GM19351 (cell line): ENCODE results near the gene YAF2.
"Not testable (repeated sequence)": the region's sequence is repeated elsewhere in the genome, so short reads cannot be mapped to it uniquely, and the experiment has no call there.

Experiments used
- ATAC-seq: cut with Tn5 transposase; IDR thresholded peaks from one replicate; pipeline ENCODE4 v1.9.1; 2021; ENCODE audit warnings: mild to moderate bottlenecking, moderate library complexity; ENCODE audit not compliant: unreplicated experiment

YAF2 gene

DNA sequence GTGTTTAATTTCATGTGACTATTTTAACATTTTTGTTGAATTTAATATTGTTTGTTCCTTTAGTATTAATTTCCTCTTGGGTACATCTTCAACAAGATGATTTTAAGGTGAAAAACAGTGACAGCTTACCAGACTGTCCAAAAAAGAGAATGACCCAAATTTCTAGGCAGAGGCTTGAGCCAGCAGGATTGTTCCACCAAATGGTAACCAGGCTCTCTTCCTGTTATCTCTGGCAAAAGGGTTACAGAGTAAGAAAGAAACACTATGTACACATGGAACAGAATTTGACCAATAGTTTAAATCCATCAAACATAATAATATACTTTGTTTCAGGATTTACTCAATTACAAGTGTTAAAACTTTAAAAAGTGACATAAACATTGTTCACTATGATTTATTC is 39.0 kb downstream of the YAF2 start:
- no peak for ATAC-seq

DNA sequence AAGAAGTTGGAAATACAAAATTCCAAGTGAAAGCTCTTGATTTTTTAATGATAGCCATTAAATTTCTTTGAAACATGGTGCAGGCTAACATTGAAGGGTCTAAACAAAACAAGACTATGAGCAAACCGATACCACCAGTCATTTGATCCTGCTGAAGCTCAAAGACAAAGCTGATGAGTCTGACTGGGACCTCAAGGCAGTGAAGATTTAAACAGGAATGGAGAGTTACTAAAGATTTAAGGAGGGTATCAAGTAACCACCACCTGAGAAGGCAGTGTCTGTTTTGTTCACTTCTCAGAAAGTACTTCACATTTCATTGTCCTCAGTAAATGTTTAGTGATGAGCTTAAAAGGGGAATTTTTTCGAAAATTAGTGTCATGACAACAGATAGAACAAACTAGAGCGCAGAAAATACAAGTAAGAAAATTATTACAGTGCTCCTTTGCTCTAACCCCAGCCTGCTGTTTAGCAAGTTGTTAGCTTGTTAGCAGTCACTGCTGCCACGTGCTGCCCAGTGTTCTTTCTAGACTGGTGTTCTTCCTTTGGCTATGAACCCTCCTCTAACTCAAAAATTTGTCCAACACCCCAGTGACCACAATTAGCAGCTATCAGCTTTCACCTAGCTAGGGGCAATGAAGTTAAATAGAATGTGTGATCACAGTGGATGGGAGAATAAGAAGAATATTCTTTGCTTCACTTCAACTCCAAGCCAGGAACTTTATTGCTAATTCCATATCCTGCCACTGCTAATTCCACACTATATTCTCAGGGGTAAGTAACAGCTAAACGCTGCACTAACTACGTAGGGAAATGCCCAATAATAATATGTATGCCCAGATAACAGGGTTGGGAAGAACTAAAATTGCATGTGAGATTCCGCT is 41.1 kb downstream of the YAF2 start:
- ATAC-seq: no peak

DNA sequence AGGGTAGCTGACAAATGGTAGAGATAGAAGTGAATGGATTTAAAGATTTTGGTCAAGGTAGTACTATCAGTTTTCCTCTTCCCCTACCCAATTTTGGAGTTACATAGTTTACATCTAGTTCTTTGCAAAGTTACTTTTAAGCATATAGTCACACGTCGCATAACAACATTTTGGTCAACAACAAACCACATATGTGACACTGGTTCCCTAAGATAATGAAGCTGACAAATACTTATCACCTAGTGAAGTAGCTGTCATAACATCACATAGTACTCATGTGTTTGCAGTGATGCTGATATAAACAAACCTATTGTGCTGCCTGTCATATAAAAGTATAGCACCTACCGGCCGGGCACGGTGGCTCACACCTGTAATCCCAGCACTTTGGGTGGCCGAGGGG is 45.4 kb downstream of the YAF2 start:
- ATAC-seq: no peak

DNA sequence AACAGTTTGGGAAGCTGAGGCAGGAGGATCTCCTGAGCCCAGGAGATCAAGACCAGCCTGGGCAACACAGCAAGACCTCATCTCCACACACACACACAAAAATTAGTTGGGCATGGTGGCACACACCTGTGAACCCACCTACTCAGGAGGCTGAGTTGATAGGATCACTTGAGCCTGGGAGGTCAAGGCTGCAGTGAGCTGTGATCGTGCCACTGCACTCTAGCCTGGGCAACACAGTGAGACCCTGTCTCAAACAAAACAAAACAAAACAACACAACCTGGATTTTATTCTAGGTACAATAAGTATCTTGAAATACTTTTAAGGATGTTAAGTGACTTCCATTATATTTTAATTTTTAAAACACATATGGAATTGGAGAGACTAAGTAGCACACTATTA is 45.8 kb downstream of the YAF2 start:
- no peak for ATAC-seq

DNA sequence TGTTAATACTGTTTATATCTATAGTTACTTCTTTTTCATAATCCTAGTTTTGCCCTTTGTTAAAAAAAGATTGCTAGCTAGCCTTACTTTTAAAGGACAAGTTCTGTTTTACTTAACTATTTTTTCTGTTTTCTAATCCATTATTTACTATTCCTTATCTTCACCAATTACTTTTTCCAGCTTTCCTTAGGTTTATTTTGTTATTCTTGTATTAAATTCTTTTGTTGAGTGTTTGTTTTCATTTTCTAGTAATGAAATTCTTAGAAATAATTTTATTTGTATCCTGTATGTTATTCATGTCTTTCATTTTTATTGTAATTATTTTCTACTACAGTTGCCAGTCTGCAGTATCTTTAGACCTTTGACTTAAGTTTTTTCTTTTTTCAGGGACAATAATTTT is 47.7 kb downstream of the YAF2 start:
- no peak for ATAC-seq

DNA sequence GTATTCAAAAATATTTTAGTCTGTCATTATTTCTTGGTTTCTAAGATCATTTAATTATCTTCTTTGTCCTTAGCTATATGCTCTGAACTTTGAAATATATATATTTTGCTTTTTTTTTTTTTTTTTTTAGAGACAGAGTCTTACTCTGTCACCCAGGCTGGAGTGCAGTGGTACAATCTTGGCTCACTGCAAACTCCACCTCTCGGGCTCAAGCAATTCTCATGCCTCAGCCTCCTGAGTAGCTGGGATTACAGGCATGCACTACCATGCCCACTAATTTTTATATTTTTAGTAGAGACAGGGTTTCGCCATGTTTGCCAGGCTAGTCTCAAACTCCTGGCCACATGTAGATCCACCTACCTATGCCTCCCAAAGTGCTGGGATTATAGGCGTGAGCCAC is 49.8 kb downstream of the YAF2 start:
- ATAC-seq: not testable (repeated sequence)

DNA sequence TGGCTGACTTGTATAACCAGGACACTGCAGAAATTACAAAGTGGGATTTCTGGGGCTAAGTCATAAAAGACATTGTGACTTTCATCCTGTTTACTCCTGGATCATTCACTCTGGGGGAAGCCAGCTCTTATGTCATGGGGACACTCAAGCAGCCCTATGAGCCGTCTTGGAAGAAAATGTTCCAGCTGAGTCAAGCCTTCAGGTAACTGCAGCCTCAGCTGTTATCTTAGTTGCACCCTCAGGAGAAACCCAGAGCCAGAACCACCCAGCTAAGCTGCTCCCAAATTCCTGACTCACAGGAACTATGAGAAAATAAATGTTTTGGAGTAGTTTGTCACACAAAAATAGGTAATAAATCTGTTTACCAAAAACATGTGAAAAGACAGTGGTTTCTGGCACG is 50.2 kb downstream of the YAF2 start:
- ATAC-seq: no peak

DNA sequence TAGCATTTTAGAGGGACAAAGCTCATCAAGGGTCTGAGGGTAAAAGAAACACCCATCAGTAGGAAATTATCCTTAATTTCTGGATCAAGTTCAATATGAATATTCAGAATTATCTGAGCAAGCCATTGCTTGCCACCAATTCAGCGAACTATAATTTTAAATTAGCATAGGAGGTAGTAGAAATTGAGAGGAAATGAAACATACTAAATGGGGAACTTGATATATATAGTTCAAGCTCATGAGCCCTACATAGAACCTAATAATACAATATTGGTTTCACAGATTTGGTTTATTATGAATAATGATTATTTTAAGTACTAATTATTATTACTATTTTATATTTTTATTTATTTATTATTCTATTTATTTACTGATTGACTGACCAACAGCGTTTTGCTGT is 51.3 kb downstream of the YAF2 start:
- peak; percentile 86 for ATAC-seq

DNA sequence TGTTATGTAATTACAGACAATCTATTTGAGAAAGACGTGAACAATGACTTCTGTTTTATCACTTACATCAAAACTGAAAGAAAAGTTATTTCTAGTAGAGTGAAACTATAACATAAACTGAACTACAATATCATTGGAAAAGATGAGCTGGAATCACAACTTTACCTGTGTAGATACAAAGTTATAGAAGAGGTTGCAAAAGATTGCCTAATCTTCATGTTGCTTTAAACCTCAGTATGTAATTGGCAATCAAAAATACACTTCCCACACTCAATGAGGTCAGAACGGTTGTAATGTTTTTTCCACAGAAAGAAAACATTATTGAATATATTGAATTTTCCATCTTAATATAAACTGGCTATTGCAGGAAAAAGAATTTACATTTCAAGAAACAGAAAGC is 55.7 kb downstream of the YAF2 start:
- ATAC-seq: no peak

DNA sequence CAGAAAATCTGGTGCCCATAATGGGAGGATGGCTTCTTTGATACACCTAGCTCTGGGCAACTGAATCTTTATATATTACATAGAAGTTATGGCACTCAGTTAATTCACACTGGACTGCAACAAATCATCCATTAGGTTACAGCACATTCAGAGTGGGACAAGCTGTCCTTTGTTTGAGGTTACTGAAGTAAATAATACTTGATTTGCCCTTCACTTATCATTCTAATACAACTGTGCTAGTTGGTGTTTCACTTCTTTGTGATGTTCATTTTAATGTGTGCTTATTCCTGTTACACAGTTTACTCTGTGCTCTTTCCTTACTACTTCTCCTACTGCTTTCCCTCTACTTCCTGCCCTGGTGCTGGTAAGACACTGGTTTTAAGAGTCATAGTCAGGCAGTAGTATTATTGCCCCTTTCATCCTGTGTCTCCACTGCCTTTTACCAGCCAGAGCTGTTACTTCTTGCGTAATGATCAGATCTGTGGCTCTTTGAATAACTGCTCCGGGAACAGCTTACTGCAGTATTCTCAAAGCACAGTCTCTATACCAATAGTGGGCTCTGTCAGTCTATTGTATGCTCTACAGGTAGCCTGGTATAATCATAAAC is 57.0 kb downstream of the YAF2 start:
- ATAC-seq: no peak

DNA sequence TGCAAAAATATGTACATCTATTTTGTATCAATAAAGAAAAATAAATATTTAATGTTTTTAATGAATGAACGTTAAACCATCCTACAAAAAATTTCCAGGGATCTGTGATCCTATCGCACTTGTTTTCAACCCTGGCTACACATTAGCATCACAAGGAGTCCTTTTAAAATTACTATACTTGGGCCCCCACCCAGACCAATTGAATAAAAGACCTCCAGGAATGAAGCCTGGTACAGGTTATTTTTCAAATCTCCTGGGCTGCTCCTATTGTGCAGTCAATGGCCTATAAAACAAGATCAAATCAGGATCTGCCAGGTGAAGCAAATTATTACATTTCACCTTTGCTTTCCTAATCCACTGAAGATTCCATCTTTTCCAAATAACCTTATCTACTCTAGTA is 59.9 kb downstream of the YAF2 start:
- no peak for ATAC-seq

DNA sequence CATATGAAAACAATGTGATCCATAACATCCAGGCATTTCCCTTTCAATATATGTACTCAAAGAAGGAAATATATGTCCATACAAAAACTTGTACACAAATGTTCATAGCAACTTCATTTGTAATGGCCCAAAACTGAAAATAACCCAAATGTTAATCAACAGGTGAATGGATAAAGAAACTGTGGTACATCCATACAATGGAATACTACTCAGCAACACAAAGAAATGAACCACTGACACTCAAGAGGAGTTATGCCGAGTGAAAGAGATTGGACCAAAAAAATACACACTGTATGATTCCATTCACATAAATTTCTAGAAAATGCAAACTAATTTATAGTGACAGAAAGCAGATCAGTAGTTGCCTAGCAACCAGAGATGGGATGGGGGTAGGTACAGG is 63.1 kb downstream of the YAF2 start:
- no peak for ATAC-seq

DNA sequence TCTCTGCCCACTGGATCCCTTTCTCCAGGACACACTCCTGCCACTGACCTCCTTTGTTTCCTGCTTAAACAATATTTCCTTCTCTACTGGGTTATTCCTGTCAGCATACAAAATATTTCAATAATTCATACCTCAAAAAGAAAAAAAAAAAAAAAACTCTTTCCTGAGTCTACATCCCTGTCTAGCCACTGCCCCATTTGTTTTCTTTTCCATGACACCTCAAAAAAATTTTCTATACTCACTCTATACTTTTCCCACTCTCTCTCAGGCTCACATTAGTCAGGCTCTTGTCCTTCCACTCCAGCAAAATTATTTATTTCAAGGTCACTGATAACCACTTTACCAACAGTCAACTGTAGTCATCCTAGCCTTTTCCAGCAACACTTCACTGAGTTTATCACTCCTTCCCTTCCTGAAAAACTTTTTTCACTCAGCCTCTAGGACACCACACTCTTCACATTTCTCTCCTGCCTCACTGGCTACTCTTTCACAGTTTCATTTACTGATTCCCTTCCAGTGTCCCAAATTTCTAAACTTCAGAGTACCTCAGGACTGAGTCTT is 64.0 kb downstream of the YAF2 start:
- ATAC-seq: no peak

DNA sequence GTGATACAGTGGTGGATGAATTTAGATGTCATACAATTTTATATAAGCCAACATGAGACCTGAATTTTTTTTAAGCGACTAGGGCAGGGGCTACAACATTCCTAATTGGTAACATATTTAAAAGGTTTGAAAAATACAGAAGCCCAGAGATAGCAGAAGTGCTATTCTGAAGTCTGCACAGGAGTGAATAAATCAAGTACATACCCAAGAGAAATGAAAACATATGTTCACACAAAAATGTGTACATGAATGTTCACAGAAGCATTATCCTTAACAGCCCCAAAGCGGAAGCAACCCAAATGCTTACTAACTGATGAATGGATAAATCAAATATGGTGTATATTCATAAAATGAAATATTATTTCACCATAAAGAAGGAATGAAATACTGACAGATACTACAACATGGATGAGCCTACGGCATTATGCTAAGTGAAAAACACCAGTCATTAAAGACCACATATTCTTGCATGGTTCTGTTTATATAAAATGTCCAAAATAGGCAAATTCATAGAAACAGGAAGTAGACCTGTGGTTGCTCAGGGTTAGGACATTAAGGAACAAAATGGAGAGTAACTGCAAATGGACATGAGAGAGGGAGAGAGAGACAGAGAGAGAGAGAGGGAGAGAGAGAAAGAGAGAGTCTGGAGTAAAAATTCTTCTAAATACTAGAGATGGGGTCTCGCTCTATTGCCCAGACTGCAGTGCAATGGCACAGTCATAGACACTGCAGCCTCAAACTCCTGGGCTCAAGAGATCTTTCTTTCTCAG is 65.4 kb downstream of the YAF2 start:
- ATAC-seq: no peak

DNA sequence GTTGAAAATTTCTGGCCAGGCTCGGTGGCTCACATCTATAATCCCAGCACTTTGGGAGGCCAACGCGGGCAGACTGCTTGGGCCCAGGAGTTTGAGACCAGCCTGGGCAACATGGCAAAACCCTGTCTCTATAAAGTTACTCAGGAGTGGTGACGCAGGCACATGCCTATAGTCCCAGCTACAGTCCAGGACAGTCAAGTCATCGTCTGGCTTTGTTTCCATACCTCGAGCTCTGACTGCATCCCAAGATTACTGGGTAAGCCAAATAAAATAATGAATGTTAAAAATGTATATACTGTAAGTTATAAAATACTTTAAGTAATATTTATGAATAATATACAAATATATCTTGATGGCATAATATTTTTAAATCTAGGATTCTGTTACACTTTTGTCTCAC is 70.3 kb downstream of the YAF2 start:
- no peak for ATAC-seq

DNA sequence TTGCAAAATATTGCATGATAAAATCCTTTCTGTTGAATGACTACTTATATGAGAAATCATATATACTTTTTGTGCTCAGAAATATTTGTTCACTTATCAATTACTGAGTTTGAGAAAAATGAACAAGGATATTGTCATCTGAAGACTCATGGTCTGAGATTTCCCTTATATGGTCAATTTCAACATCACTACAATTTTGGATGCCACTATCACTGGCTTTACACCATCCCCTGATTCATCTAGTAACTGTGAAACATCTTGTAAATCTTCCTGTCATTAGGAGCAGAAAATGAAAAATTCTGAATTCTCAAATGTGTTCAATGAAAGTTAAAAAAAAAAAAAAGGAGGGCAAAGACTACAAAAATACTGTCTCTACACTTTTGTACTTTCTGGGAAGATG is 71.5 kb downstream of the YAF2 start:
- ATAC-seq: no peak

DNA sequence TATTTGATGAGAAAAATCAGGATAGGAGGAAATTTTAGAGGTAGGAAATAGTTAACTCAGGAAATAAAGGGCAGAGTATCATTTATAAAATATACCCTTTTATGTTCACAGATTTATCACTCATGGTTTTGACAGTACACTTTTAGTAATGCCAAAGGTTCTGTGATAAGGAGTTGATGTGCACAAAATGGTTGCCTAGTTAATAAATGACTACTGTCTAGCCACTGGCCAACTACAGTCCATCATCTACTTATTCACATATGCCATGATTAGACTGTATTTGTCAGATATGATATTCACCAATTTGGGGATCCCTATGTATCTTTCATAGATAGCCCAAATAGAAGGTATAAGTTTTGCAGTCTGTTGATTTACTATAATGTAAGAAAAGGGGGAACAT is 74.1 kb downstream of the YAF2 start:
- ATAC-seq: no peak

DNA sequence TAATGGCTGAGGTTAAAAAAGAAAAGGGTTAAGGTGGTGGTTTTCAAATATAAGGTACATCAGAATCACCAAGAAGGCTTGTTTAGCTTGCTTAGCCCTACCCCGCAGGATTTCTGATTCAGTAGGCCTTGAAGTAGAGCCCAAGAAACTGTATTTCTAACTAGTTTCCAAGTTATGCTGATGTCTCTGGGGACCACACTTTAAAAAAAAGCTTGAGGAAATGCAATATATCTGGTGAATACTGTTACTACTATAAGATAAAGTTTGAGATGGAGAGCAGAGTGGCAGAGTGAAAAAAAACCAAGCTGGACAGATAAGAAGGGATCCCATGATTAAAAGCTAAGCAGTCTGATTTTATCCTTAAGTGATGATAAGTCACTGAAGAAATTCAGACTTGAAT is 75.1 kb downstream of the YAF2 start:
- no peak for ATAC-seq

DNA sequence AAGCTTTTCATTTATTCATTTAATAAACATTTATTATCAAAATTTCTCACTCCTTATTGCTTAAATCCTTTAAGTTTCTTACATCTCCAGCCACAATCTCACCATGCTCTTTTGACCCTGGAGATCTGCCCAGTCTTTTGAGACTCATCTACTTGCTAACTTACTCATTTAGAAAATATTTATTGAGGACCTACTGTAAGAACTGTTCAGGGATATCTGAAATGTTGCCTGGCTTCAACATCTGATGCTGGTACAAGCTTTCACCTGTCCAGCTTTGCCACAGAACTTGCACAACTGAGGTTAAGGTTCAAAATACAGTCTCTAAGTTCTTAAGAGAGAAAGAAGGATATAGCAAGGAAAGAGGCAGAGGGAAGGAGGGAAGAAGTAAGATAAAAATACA is 75.9 kb downstream of the YAF2 start:
- no peak for ATAC-seq

DNA sequence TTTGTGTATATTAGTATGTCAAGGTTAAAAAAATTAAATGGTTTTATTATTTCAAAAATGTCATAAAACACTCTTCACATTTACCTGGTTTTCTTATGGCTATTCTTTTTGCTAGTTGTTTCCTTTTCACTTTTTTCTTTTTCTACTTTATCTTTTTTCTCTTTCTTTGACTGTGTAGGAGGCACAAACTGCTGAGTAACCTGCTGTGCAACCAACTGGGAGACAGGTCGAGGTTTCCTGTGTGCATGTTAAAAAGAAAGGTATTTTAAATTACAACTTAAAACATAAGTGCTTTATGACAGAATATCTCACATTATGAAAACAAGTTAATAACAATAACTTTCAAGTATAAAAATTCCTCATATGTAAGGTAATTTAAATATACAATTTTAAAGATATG is 76.5 kb downstream of the YAF2 start:
- no peak for ATAC-seq

DNA sequence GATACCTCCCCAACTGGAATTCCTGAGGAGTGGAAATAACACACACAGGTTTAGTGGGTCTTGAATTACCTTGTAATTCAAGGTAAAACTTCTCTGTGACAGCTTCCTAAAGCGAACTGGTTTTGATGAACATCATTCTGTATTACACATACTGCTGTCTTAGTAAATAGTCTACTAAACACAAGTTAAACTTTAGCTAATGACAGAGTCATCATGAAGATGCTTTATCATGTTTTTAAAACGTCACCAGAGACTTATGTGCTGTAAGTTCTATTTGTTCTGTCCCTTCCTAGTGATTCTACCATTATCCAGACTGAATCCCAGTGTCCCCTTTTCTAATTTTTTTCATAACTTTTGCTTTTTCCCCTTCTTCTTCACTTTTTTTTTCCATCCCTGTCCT is 81.8 kb downstream of the YAF2 start:
- no peak for ATAC-seq
